Measurements from ENCODE around the gene AGBL5.

AGBL5 gene

DNA sequence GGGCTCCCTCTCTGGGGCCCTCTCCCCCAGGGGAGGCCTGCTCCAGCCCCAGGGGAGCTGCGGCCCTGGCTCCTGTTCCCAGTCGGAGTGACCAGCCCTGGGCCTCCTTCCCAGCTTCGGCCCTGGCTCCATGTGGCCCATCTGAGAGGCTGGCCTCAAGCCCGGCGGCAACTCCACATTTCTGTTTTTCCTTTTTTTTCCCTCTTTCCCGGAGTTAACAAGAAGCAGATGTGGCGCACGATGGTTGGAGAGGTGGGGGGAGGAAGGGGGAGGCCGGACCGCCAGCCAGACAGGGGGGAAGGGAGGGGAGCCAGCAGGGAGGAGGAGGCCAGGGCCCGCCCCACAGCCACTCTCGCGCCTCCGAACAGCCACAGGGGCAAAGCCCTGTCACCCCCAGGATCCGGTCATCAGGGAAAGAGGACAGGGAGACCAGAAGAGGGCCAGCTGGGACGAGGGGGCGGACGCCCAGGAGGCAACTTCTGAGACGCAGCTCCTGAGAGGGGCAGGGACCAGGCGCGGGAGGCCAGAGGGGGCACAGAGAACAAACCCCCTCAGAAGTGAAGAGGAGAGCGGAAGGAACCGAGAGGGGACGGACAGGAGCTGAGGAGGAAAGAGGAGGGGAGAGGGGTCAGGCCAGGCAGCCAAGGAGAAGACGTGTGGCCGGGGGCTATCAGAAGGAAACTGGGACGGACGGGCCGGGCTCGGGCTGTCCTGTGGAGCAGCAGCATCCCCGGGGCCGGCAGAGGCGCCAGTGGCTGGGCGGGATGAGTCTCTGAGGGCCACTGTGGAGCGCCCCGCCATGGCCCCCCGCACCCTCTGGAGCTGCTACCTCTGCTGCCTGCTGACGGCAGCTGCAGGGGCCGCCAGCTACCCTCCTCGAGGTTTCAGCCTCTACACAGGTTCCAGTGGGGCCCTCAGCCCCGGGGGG lies 27.1 kb downstream of the AGBL5 start, which contains the start of gene EMILIN1:
TSS of gene EMILIN1 (plus strand) at position 349 of the 928 bp plus-strand sequence. CDS start at position 800, 451 bp downstream.
- H3K27ac ChIP-seq: no peak within 1 kb of the TSS
- no peak for TF ChIP-seq ZFX (IDR thresholded peaks at IDR 0.05; ENCODE audit: borderline replicate concordance)
- TF ChIP-seq, protein P1, sequence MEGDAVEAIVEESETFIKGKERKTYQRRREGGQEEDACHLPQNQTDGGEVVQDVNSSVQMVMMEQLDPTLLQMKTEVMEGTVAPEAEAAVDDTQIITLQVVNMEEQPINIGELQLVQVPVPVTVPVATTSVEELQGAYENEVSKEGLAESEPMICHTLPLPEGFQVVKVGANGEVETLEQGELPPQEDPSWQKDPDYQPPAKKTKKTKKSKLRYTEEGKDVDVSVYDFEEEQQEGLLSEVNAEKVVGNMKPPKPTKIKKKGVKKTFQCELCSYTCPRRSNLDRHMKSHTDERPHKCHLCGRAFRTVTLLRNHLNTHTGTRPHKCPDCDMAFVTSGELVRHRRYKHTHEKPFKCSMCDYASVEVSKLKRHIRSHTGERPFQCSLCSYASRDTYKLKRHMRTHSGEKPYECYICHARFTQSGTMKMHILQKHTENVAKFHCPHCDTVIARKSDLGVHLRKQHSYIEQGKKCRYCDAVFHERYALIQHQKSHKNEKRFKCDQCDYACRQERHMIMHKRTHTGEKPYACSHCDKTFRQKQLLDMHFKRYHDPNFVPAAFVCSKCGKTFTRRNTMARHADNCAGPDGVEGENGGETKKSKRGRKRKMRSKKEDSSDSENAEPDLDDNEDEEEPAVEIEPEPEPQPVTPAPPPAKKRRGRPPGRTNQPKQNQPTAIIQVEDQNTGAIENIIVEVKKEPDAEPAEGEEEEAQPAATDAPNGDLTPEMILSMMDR (IDR thresholded peaks at IDR 0.05): no peak

DNA sequence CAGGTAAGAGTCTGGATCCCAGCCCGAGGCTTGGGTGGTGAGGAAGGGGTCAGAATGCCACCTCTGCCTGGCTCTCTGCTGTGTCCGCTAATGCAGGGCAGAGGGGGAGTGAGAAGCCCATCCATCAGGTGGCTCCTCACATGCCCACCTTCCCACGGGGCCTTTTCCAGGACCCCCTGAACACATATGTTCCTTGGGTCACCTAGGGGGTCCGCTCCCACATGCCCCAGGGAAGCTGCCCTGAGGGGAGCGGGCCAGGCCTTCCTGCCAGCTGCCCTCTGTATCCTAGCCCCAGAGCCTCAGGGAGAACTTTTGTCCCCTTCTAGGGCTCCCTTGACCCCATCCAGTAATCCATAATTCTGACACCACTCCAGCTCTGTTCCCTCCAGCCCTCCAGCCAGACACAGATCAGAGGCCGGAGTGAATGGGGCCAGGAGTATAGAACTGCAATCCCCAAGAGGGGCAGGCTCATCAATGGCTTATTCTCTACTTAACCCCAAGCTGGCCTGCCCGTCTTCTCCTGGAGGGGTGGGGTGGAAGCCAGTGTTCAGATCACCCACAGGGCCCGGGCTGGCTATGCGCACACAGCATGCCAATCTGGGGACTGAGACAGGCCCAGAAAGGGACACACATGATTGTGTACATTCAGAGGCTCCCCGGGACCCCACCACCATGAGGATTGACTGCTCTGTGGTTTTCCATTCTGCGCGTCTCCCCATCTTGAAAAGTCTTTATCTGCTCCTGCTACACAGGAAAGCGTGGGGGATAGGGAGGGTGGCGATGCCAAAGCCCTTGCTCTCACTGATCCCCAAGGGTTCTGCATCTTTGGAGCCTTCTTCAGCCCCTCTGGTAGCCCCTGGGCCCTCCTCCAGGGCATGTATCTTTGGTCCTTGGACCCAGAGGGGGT lies 28.0 kb downstream of the AGBL5 start:
- TF ChIP-seq ZFX (IDR thresholded peaks at IDR 0.05; ENCODE audit: borderline replicate concordance): no peak
- TF ChIP-seq, protein P1 (IDR thresholded peaks at IDR 0.05): no peak
- no peak overlapping the region for H3K27ac ChIP-seq

DNA sequence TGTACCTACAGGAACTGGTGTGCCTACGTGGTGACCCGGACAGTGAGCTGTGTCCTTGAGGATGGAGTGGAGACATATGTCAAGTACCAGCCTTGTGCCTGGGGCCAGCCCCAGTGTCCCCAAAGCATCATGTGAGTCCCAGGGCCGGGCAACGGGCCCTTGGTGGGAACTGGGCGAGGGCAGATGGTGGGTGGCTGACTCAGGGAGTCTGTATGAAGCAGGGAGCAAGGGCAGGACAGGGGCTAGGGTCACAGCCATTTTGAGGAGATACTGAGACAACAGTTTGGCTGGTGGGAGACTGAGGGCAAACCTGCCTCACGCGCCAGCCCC lies 28.6 kb downstream of the AGBL5 start:
- no peak for TF ChIP-seq ZFX (IDR thresholded peaks at IDR 0.05; ENCODE audit: borderline replicate concordance)
- TF ChIP-seq, protein P1 (IDR thresholded peaks at IDR 0.05): no peak
- H3K27ac ChIP-seq: no peak overlapping the region

DNA sequence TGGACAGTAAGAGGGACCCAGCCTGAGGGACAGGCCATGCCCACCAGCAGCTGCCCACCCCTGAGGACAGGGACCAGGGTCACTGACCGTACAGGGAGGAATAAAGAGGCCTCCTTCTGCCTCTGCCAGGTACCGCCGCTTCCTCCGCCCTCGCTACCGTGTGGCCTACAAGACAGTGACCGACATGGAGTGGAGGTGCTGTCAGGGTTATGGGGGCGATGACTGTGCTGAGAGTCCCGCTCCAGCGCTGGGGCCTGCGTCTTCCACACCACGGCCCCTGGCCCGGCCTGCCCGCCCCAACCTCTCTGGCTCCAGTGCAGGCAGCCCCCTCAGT lies 29.1 kb downstream of the AGBL5 start:
- H3K27ac ChIP-seq: no peak overlapping the region
- TF ChIP-seq ZFX (IDR thresholded peaks at IDR 0.05; ENCODE audit: borderline replicate concordance): no peak
- TF ChIP-seq, protein P1 (IDR thresholded peaks at IDR 0.05): no peak

DNA sequence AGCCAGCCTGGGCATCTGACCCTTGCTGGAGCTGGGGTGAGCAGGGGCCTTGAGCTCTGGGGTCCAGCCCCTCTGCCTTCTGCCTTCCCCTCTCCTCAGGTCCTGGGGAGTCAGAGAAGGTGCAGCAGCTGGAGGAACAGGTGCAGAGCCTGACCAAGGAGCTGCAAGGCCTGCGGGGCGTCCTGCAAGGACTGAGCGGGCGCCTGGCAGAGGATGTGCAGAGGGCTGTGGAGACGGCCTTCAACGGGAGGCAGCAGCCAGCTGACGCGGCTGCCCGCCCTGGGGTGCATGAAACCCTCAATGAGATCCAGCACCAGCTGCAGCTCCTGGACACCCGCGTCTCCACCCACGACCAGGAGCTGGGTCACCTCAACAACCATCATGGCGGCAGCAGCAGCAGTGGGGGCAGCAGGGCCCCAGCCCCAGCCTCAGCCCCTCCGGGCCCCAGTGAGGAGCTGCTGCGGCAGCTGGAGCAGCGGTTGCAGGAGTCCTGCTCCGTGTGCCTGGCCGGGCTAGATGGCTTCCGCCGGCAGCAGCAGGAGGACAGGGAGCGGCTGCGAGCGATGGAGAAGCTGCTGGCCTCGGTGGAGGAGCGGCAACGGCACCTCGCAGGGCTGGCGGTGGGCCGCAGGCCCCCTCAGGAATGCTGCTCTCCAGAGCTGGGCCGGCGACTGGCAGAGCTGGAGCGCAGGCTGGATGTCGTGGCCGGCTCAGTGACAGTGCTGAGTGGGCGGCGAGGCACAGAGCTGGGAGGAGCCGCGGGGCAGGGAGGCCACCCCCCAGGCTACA lies 30.7 kb downstream of the AGBL5 start:
- no peak for TF ChIP-seq ZFX (IDR thresholded peaks at IDR 0.05; ENCODE audit: borderline replicate concordance)
- TF ChIP-seq, protein P1 (IDR thresholded peaks at IDR 0.05): no peak
- peak overlapping the region; percentile 74 for H3K27ac ChIP-seq

DNA sequence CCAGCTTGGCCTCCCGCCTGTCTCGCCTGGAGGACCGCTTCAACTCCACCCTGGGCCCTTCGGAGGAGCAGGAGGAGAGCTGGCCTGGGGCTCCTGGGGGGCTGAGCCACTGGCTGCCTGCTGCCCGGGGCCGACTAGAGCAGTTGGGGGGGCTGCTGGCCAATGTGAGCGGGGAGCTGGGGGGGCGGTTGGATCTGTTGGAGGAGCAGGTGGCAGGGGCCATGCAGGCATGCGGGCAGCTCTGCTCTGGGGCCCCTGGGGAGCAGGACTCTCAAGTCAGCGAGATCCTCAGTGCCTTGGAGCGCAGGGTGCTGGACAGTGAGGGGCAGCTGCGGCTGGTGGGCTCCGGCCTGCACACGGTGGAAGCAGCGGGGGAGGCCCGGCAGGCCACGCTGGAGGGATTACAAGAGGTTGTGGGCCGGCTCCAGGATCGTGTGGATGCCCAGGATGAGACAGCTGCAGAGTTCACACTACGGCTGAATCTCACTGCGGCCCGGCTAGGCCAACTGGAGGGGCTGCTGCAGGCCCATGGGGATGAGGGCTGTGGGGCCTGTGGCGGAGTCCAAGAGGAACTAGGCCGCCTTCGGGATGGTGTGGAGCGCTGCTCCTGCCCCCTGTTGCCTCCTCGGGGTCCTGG lies 31.4 kb downstream of the AGBL5 start:
- H3K27ac ChIP-seq: no peak overlapping the region
- no peak for TF ChIP-seq ZFX (IDR thresholded peaks at IDR 0.05; ENCODE audit: borderline replicate concordance)
- TF ChIP-seq, protein P1 (IDR thresholded peaks at IDR 0.05): no peak

Data from 22Rv1 (cell line).